AML-193 (cell line): ENCODE measurements around the gene PLA2G12A.

Experiments used
- DNase-seq, 2 experiments: peaks; one replicate each; lab custom pipeline; 2025; lab: John Stamatoyannopoulos, UW

The PLA2G12A gene

GRCh38 chr4:109729718-109730618 is at the start of gene PLA2G12A:
Gene PLA2G12A (minus strand): TSS chr4:109730070. CDS start chr4:109729809, 261 bp downstream.
- DNase-seq, result peak; percentile 38 to 61

- DNase-seq, result no peak
These were observed 35.0 kb upstream of the PLA2G12A start for GRCh38 chr4:109764789-109765402.

- DNase-seq, result no peak
These were observed 34.5 kb upstream of the PLA2G12A start for GRCh38 chr4:109764376-109764775.

GRCh38 chr4:109760682-109761081 is 30.8 kb upstream of the PLA2G12A start:
- DNase-seq, result no peak

- DNase-seq, result no peak
These were observed 25.8 kb upstream of the PLA2G12A start for GRCh38 chr4:109755656-109756055.

GRCh38 chr4:109754093-109754857 is 24.4 kb upstream of the PLA2G12A start:
- DNase-seq, result no peak

- no peak for DNase-seq
These were observed 22.7 kb upstream of the PLA2G12A start for GRCh38 chr4:109752525-109752924.

- no peak for DNase-seq
These were observed 22.0 kb upstream of the PLA2G12A start for GRCh38 chr4:109751852-109752251.

GRCh38 chr4:109750652-109751244 is 20.9 kb upstream of the PLA2G12A start:
- DNase-seq, result no peak

- no peak for DNase-seq
These were observed 19.7 kb upstream of the PLA2G12A start for GRCh38 chr4:109749388-109750082.

- no peak for DNase-seq
These were observed 18.2 kb upstream of the PLA2G12A start for GRCh38 chr4:109748114-109748513.

- no peak for DNase-seq
These were observed 16.9 kb upstream of the PLA2G12A start for GRCh38 chr4:109746728-109747127.

- DNase-seq, result no peak
These were observed 16.0 kb upstream of the PLA2G12A start for GRCh38 chr4:109745830-109746229.

GRCh38 chr4:109739547-109739946 is 9.7 kb upstream of the PLA2G12A start:
- DNase-seq, result no peak

- no peak for DNase-seq
These were observed 8.4 kb upstream of the PLA2G12A start for GRCh38 chr4:109738104-109738872.

- DNase-seq, result no peak
These were observed 5.9 kb upstream of the PLA2G12A start for GRCh38 chr4:109735566-109736365.

- DNase-seq, result no peak
These were observed 3.9 kb upstream of the PLA2G12A start for GRCh38 chr4:109733728-109734127.

GRCh38 chr4:109730619-109731545 is 1.0 kb upstream of the PLA2G12A start:
- no peak for DNase-seq
